GM20431 (cell line): Measurements from ENCODE around the gene FMC1.
"Not testable (repeated sequence)": the region's sequence is repeated elsewhere in the genome, so short reads cannot be mapped to it uniquely, and the experiment has no call there.

ENCODE experiments used
- in situ Hi-C: fragments of 300-500 bp; cut with MseI, MboI; formaldehyde crosslinking; loops from one replicate; pipeline ENCODE4 v1.15.0; 2020; ENCODE audit warnings: low sequenced_read_pairs; ENCODE audit not compliant: unreplicated experiment

The FMC1 gene

GRCh38 chr7:139341058-139341775 lies at the start of gene FMC1:
FMC1 (plus strand) TSS chr7:139341337; CDS start chr7:139341385, 48 bp downstream.
- in situ Hi-C loops, result no loop called here

DNA sequence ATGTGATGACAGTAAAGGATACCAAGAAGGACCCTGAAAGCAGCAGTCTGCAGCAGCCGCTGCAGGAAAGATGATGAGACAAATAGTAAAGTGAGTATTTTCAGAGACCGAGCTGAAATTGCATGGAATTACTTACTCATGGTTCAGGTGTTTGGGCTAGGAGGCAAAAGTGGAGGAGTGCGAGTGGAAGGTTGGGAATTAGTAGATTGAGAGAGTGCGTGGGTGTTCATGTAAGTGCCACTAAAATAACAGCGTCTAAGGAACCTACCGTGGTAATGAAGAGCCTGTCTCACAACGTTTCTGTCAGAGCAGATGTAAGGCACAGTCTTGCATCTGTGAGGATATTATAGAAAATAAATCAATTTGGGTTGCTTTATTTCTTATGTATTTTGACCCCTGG lies 48.3 kb upstream of the FMC1 start:
- in situ Hi-C loops, result no loop called here

- in situ Hi-C loops, result no loop called here
These were observed 47.6 kb upstream of the FMC1 start for GRCh38 chr7:139293534-139293933.

DNA sequence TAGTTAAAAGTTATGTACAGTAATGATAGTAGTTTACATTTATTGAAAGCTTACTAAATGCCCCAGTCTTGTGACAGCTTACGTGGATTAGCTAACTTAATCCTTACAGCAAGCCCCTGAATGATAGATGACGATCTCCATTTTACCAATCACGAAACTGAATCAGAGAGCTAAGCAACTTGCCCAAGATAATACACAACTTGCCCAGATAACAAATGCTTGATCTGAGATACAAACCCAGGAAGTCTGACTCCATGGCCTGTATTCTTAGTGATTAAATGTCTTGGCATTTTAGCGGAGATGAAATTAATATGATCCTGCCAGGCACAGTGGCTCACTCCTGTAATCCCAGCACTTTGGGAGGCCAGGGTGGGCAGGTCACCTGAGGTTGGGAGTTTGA lies 46.9 kb upstream of the FMC1 start:
- in situ Hi-C loops, result no loop called here

DNA sequence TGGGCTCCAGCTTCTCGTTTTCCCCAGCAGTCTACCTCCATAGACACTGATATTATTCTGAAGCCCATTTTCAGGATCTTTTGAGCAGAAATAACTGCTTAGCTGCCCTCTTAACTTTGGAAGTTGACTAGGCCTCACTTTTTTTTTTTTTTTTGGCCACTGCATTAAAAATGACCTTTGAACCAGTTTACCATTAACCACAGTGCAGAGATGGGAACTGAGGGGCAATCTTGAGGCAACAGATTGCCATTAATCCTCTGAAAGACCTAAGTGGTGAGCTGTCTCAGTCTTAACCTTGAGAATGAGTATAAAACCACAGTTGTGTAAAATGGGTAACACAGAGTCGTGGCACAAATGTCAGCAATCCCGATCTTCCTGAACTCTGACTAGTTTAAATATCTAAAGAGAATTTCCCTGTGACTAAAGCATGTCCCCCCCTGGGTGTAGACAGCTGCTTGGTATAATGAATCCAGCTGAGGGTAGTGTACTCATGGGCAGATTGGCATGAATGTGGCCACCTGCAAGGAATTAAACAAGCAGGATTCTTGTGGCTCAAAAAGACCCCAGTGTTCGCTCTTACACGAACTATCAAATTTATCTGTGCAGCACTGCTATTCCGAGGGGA lies 46.1 kb upstream of the FMC1 start:
- in situ Hi-C loops, result no loop called here

DNA sequence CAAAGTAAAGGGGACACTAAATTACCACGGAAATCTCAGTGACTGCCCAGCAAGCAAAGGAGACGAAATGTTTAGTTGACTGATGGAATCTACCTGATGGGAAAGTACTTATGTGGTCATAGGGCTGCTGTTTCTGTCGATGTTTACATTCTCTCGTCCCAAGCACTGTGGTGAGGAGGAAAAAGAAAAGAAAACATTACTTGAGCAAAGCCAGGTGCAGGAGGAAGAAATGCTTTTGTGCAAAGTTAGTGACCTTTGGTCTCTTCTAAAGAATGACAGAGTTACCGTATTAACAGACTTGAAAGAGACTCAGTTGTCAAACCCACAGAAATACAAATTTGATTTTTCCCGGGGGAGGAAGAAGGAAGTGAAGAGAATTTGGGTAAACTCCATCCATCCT lies 43.3 kb upstream of the FMC1 start:
- in situ Hi-C loops, result no loop called here

GRCh38 chr7:139299296-139299695 lies 41.8 kb upstream of the FMC1 start:
- in situ Hi-C loops, result no loop called here

GRCh38 chr7:139300390-139300789 lies 40.7 kb upstream of the FMC1 start:
- in situ Hi-C loops, result no loop called here

DNA sequence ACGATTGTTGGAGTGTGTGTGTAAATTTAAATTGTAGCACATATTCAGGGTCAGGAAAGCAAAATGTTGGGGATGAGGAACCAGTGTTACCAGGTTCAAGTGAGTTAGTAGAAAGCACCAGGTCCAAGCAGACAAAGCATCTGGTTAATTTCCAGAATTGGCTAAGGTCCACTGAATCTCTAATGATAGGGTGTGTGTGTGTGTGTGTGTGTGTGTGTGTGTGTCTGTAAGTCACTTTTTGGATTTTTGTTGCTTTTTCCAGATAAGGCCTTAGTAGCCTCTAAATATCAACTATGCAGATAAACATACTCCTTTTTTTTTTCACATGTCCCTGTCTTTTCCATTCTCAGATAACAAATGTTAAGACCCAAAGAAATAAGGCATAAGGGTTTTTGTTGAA lies 36.6 kb upstream of the FMC1 start:
- in situ Hi-C loops, result no loop called here

- in situ Hi-C loops, result no loop called here
These were observed 23.1 kb upstream of the FMC1 start for GRCh38 chr7:139317939-139318505.

DNA sequence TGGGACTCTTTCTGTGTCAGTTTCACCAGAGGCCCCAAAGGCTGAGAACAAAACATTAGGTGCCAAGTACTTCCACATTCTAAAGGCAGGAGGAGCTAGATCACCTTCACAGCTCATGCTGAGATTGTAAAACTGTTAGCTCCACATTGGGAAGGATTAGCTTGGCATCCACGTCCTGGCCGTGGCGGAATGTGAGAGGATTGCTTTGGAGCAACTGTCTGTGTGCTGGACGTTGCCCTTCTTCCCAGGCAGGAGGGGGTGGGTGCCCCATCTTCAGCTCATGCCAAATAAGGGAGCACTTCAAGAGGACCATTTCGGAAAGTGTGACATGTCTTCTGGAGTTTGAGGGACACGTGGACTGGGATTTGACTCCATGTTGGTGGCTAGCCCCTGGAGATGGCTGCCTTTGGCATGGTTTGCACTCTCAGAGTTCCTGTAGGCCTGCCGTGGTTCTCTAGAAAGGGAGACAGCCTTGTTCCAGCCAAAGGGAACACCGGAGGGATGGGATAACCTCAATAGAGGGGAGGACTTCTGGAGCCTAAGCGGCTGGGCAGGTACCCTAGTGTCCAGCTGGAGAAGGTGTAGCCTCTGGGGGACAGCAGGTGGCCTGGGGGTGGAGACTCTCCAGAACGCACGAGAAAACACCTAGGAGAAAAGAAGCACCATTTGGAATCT lies 19.9 kb upstream of the FMC1 start:
- in situ Hi-C loops, result no loop called here

DNA sequence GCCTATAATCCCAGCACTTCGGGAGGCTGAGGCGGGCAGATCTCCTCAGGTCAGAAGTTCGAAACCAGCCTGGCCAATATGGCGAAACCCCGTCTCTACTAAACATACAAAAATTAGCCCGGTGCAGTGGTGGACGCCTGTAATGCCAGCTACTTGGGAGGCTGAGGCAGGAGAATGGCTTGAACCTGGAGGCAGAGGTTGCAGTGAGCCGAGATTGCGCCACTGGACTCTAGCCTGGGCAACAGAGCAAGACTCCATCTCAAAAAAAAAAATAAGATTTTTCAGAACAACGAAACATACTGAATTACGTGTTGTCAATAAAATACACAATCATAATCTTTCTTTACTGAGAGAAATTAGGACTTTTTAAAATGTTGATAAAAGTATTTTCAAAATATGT lies 16.4 kb upstream of the FMC1 start:
- in situ Hi-C loops, result not testable (repeated sequence)

- in situ Hi-C loops, result no loop called here
These were observed 12.8 kb upstream of the FMC1 start for GRCh38 chr7:139328375-139328774.

DNA sequence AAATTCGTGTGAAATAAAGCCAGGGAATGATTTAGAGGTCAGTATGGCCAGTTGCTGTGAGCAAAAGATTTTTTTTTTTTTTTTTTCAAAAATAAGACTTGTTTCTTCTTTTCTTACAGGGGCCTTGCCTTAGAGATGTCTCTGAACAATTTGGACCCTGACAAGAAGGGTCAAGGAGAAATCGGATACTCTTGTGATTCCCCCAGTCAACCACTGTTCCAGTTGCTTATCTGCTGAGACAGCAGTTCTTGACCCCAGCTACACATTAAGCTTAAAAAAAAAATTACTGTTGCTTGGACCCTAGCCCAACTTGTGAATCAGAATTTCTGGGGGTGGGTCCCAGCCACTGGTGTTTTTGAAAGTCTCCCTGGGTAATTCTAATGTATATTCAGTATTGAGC lies 12.0 kb upstream of the FMC1 start:
- in situ Hi-C loops, result no loop called here

- in situ Hi-C loops, result no loop called here
These were observed 10.7 kb upstream of the FMC1 start for GRCh38 chr7:139330333-139331030.

DNA sequence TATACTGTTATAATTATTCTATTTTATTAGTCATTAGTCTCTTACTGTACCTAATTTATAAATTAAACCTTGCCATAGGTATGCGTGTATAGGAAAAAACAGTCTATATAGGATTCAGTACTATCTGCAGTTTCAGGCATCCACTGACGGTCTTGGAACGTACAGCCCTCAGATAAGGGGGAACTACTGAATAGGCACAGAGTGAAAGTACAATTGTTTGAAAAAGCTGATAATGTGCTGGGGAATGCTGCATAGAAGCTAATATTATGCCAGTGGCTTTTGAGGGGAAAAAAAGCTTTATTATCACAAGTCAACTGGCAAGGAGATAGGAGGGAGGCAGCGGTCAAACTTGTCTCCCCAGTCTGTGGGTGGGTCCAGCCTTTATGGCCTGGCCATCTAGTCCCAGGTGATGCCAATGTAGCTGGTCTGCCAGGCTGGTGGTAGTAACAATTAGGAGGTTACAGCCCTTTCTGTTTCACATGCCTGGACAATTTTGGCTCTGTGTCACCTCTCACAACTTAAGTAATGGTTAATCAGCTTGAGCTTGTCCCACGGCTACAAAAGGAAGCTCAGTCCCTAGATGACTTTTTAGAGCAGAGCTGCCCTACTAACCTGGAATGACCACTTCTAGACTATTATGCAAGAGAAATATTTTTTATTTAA lies 8.3 kb upstream of the FMC1 start:
- in situ Hi-C loops, result no loop called here

- in situ Hi-C loops, result not testable (repeated sequence)
These were observed 7.7 kb upstream of the FMC1 start for GRCh38 chr7:139333443-139333842.

DNA sequence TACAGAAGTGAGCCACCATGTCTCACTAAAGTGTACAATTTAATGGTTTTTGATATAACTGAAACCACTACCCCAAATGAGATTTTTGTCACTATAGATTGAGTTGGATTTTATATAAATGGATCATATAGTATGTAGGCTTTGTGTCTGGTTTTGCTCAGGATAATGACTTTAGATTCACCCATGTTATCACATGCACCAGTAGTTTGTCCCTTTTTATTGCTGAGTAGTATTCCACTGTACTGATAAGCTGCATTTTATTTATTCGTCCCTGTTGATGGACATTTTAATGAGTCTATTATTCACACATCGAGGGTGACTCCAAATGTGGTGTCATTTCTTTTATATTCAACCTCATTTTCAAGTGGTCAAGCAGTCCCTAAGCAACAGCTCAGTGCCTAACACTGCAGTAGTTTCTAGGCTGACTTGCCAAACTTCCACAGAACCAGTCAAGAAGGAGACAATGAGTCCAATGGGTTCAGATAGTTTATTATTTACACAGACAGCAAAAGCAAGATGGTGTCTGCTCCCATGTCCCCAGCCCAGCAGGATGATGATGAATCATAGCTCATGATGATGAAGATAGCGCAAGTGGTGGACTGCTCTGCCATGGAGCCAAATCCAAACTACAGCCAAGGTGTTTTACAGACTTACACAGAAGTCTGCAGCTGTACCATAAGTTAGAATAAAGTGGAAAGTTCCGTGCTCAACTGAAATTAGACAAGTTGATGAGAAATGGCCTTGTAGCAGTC lies 6.6 kb upstream of the FMC1 start:
- in situ Hi-C loops, result no loop called here

GRCh38 chr7:139339025-139339424 lies 2.1 kb upstream of the FMC1 start:
- in situ Hi-C loops, result no loop called here
